MG63 (cell line): ENCODE measurements around the gene TGFBI. TPM values are rescaled to one million over a fixed set of nuclear protein-coding genes. Genes with fewer than 3 reads are reported as not detected.

ENCODE experiments used
- DNase-seq: peaks from one replicate; pipeline ENCODE4 v3.0.0-alpha.2; 2020
- H3K27me3 ChIP-seq: fragments of 250-450 bp; sonication (Bioruptor Pico); 2 replicates; pipeline ENCODE4 v1.5.1; 2020; ENCODE audit warnings: mild to moderate bottlenecking, moderate library complexity
- H3K36me3 ChIP-seq: fragments of 250-450 bp; sonication (Bioruptor Pico); 2 replicates; pipeline ENCODE4 v1.5.1; 2020; ENCODE audit warnings: mild to moderate bottlenecking, moderate library complexity
- H3K4me3 ChIP-seq: fragments of 250-450 bp; sonication (Bioruptor Pico); 2 replicates; pipeline ENCODE4 v1.5.1; 2020; ENCODE audit warnings: mild to moderate bottlenecking, moderate library complexity
- H3K9me3 ChIP-seq: fragments of 250-450 bp; sonication (Bioruptor Pico); 2 replicates; pipeline ENCODE4 v1.5.1; 2020; ENCODE audit warnings: mild to moderate bottlenecking, moderate library complexity
- total RNA-seq: library from RNA; depleted of rRNA; stranded (reverse); fragments of >200 nt; shearing (Covaris generic); gene quantifications from 2 replicates; pipeline ENCODE4 v1.2.3, GENCODE V29; 2014; ENCODE audit warnings: low replicate concordance; rRNA removed

Gene TGFBI
- total RNA-seq, 1 experiment from 2014 or later, result 2,057 TPM

GRCh38 chr5:136108180-136108611 lies 79.4 kb downstream of the TGFBI start:
- no peak for DNase-seq

GRCh38 chr5:136108766-136109165 lies 80.0 kb downstream of the TGFBI start:
- no peaks in the 10 kb centered on the region for H3K36me3 ChIP-seq
- H3K9me3 ChIP-seq, result no peaks in the 10 kb centered on the region
- DNase-seq, result no peak
- 0 out of 2 replicates have a peak, but pooled peaks cover 3% of the 10 kb centered on the region for H3K27me3 ChIP-seq
- H3K4me3 ChIP-seq, result no peak overlapping the region

More at GRCh38 chr5:136108180-136108611, 79.4 kb downstream of the TGFBI start:
- Histone ChIP-seq H3K9me3 (no peaks in the 10 kb centered on the region), H3K27me3 (0 out of 2 replicates have a peak, but pooled peaks cover 3% of the 10 kb centered on the region), H3K36me3 (no peaks in the 10 kb centered on the region), H3K4me3 (no peak overlapping the region)

GRCh38 chr5:136109453-136110135 lies 80.8 kb downstream of the TGFBI start:
- Histone ChIP-seq H3K9me3 (no peaks in the 10 kb centered on the region), H3K4me3 (no peak overlapping the region), H3K36me3 (no peaks in the 10 kb centered on the region), H3K27me3 (0 out of 2 replicates have a peak, but pooled peaks cover 3% of the 10 kb centered on the region)
- no peak for DNase-seq

Other genes starting within 250 kb of the TGFBI start
- not detected in 2 replicates for gene SLC25A48, start 194.3 kb upstream of the TGFBI start, total RNA-seq
- not detected in 2 replicates for gene IL9, start 133.1 kb upstream of the TGFBI start, total RNA-seq
- gene LECT2, start 74.0 kb upstream of the TGFBI start, total RNA-seq, result not detected in 2 replicates
- gene SMAD5, start 103.9 kb downstream of the TGFBI start, total RNA-seq, result 46.4 and 78.3 TPM in 2 replicates
- 0.26 TPM in 1 of 2 replicates, not detected in the other for gene SMIM32, start 164.2 kb downstream of the TGFBI start, total RNA-seq